ENCODE measurements around the gene OXCT2.
A peak's percentile ranks its signal among the peaks of the same experiment; 100 is the strongest.

The OXCT2 gene

GRCh38 chr1:39733161-39733560, 38.0 kb downstream of the OXCT2 start:
- DNase-seq (ENCODE audit: low spot score) = no peak

GRCh38 chr1:39732730-39733129, 38.4 kb downstream of the OXCT2 start:
- no peak for DNase-seq (ENCODE audit: low spot score)

GRCh38 chr1:39729842-39730241, 41.3 kb downstream of the OXCT2 start:
- no peak for DNase-seq (ENCODE audit: low spot score)

- no peak for DNase-seq (ENCODE audit: low spot score)
Observed at GRCh38 chr1:39729030-39729429, 42.1 kb downstream of the OXCT2 start.

GRCh38 chr1:39727932-39728317, 43.2 kb downstream of the OXCT2 start:
- no peak for DNase-seq (ENCODE audit: low spot score)

- no peak for DNase-seq (ENCODE audit: low spot score)
Observed at GRCh38 chr1:39727221-39727931, 43.8 kb downstream of the OXCT2 start.

- no peak for DNase-seq (ENCODE audit: low spot score)
Observed at GRCh38 chr1:39726600-39726999, 44.5 kb downstream of the OXCT2 start.

- DNase-seq (ENCODE audit: low spot score) = no peak
Observed at GRCh38 chr1:39722495-39722894, 48.7 kb downstream of the OXCT2 start.

GRCh38 chr1:39721664-39722063, 49.5 kb downstream of the OXCT2 start:
- no peak for DNase-seq (ENCODE audit: low spot score)

GRCh38 chr1:39720094-39720999, 50.8 kb downstream of the OXCT2 start:
- peak; percentile 54 for DNase-seq (ENCODE audit: low spot score)

Data from CD4-positive, alpha-beta T cell treated with Interleukin-6 at 100 ng/mL for 8 hours (primary cell).